ENCODE measurements around the gene NFYC.

DNA sequence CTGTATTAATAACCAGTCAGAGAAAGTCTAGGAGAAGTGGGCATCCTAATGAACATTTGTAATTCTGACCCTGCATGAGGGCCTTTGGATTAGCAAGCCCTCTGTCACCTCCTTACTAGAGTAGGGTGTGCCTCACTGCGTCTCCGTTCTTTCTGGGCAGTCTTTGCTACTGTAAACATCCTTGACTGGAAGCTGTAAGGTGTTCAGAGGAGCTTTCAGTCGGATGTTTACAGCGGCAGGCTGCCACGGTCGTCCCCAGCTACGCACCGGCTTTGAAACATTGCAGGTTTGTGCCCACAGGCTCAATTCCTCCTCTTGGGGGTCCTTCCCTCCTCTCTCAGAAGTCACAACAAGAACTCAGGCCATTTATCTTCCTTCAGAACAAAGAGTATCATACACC lies 62.7 kb downstream of the NFYC start:
- TF ChIP-seq CTCF (conservative IDR thresholded peaks at IDR 0.05; ENCODE audit: low read length) (no peak), EZH2phosphoT487 (IDR thresholded peaks at IDR 0.05; ENCODE audit: borderline replicate concordance) (no peak)
